ENCODE results near the gene OR51I2.

OR51I2 gene

GRCh38 chr11:5449023-5449422 lies at the start of gene OR51I2:
OR51I2 (plus strand) TSS chr11:5449323; CDS start chr11:5453489, 4,166 bp downstream.
- DNase-seq: no peak

GRCh38 chr11:5405173-5405572 lies 44.0 kb upstream of the OR51I2 start:
- no peak for DNase-seq

- DNase-seq: no peak
Measured at GRCh38 chr11:5420993-5421392, 28.1 kb upstream of the OR51I2 start.

- no peak for DNase-seq
Measured at GRCh38 chr11:5421811-5422210, 27.3 kb upstream of the OR51I2 start, which contains the start of gene OR51Q1. OR51Q1 (plus strand) TSS chr11:5422111; CDS start chr11:5422201, 90 bp downstream.

GRCh38 chr11:5423131-5423530 lies 26.0 kb upstream of the OR51I2 start:
- no peak for DNase-seq

- no peak for DNase-seq
Measured at GRCh38 chr11:5441414-5441813, 7.7 kb upstream of the OR51I2 start, which contains the start of gene OR51I1. OR51I1 (minus strand) TSS chr11:5441514; CDS start chr11:5441514, 0 bp downstream.

- no peak for DNase-seq
Measured at GRCh38 chr11:5443835-5444393, 5.2 kb upstream of the OR51I2 start.

GRCh38 chr11:5449432-5449831 lies 309 bp downstream of the OR51I2 start:
- no peak for DNase-seq

- no peak for DNase-seq
Measured at GRCh38 chr11:5460983-5461621, 12.0 kb downstream of the OR51I2 start.

GRCh38 chr11:5467527-5467926 lies 18.4 kb downstream of the OR51I2 start:
- no peak for DNase-seq

GRCh38 chr11:5473921-5474320 lies 24.8 kb downstream of the OR51I2 start:
- no peak for DNase-seq

GRCh38 chr11:5476186-5476819 lies 27.2 kb downstream of the OR51I2 start:
- peak; percentile 26 to 34 for DNase-seq

GRCh38 chr11:5486003-5486402 lies 36.9 kb downstream of the OR51I2 start:
- no peak for DNase-seq

- peak in 1 of 2 experiments; percentile 20 for DNase-seq
Measured at GRCh38 chr11:5486421-5486820, 37.3 kb downstream of the OR51I2 start.

GRCh38 chr11:5488385-5488784 lies 39.3 kb downstream of the OR51I2 start, which contains the start of gene OR52D1:
OR52D1 (plus strand) TSS chr11:5488685; CDS start chr11:5488707, 22 bp downstream.
- no peak for DNase-seq

GRCh38 chr11:5488798-5489399 lies 39.8 kb downstream of the OR51I2 start:
- DNase-seq: no peak

GRCh38 chr11:5489576-5490357 lies 40.6 kb downstream of the OR51I2 start:
- DNase-seq: no peak

- no peak for DNase-seq
Measured at GRCh38 chr11:5499671-5500070, 50.5 kb downstream of the OR51I2 start.

GRCh38 chr11:5500393-5500801 lies 51.3 kb downstream of the OR51I2 start:
- no peak for DNase-seq

GRCh38 chr11:5504403-5504921 lies 55.3 kb downstream of the OR51I2 start:
- no peak for DNase-seq

GRCh38 chr11:5505363-5506048 lies 56.4 kb downstream of the OR51I2 start:
- no peak for DNase-seq
